ENCODE data around the gene DNMT3L.
"Not testable (repeated sequence)": the region's sequence is repeated elsewhere in the genome, so short reads cannot be mapped to it uniquely, and the experiment has no call there.

DNMT3L gene

DNA sequence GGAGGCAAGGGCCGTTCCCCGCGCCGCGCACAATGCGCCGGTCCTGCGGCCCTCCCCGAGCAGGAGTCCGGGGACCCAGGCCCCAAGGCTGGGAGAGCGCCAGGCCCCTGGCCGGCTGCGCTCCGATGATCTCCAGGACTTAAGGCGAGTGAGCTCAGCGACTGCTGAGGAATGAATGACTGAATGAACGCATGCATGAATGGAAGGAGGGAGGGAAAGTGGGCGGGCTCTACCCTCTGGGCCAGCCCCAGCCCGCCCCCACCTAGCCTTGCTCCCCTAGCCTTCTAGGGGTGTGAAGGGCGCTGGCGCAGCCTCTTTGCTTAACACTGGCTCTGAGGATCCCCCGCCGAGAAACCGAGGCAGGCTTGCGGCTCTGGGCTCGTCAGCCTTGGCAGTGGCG lies 20.4 kb downstream of the DNMT3L start:
- DNase-seq, result not testable (repeated sequence)

DNA sequence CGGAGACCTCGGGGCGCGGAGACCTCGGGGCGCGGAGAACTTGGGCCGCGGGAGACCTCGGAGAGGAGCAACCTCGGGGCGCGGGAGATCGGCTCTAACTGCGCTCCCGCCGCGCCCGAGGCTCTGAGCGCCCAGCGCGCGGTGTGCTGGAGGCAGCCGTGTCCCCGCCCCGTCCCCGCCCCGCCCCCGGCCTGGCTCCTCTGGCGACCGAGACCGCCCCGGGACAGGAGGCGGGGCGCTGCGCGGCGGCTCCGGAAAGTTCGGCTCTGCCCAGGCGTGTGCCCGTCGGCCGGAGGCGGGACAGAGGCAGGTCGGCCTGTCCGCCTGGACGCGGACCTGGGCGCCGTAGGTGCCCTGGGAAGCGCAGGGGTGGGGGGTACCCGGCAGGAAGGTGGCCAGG lies 20.9 kb downstream of the DNMT3L start, which contains the start of gene ICOSLG:
Gene ICOSLG (minus strand): TSS at position 102 of the 400 bp plus-strand sequence. CDS start 126 bp downstream, outside the sequence.
- not testable (repeated sequence) for DNase-seq

DNA sequence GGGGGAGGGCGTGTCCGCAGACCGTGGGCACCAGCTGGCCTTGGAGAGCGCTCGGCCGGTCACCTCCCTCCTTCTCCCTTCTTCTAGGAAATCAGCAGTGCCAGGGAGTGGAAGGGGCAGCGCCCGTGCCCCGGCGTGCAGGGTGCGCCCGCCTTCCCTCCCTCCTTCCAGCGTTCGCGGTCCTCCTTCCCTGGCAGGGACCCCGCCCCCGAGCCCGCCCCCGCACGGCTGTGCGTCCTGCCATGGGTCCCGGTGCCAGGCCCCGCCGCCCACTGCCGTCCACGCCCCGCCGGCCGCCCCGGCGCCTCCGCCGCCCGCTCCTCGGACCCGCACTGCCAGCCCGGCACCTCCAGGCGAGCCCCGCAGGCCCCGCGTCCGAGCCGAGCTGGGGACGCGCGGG lies 21.3 kb downstream of the DNMT3L start:
- not testable (repeated sequence) for DNase-seq

DNA sequence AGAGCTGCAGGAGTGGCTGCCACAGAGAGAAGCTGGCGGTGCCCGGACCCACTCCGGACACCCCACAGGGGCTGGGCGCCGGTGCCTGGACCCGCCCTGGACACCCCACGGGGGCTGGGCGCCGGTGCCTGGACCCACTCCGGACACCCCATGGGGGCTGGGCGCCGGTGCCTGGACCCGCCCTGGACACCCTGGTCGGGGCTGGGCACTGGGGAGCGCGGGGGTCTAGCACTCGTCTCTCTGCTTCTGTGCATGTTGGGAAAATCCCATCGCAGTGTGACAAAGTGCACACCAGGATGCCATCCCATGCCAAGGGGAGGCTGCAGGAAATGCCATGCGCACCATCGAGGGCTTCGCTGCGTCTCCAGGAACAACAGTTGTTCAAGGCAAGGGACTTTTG lies 32.1 kb downstream of the DNMT3L start:
- DNase-seq, result not testable (repeated sequence)

DNA sequence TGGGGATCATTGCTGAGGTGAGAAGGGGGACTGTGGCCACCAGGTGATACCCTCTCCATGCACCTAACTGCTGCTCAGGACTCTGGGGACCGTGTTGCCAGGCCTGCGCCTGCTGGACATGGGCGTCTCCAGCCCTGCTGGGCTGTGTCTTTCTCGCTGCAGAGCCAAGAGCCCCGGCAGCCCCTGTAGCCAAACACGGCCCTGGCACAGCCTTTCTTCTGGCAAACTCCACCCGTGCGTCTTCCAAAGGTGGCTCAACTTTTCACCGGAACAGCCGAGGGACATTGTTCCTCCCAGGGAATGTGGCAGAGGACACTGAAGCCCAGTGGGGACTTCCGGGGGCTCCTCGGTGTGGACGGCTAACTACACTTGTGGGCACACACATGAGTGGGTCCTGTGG lies 33.6 kb downstream of the DNMT3L start:
- not testable (repeated sequence) for DNase-seq

DNA sequence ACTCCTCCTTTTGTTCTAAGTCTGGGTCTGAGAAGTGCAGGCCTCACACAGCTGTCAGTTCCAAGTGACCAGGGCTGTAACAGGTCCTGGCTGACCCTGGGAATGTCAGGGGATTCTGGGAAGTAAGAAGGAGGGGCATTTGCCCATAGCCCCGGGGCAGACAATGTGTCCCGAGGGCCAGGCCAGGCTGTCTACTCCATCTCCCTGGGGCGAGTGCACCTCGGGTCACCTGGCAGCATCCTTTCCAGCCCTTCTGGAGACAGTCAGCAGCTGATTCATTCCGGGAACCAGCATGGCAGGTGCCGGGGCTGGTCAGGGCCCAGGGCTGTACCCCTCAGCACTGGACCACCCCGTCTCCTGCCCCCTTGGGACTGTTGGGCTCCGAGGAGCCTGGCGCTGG lies 34.1 kb downstream of the DNMT3L start:
- DNase-seq, result not testable (repeated sequence)

DNA sequence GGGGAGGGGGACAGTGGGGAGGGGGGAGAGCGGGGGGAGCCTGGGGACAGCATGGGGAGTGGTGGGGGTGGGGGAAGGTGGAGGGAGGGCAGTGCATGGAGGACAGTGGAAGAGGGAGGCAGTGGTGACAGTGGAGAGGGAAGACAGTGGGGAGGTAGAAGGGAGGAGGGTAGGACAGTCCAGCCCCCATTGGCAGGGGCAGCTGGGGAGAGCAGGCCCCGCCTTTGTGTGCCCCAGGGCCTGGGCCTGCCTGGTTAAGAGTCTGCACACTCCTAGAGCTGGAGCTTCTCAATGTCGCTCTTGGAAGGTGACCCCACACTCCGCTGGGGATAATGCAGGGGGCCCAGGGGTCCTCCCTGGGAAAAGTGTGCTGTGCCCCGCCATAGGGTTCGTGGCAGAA lies 36.1 kb downstream of the DNMT3L start:
- DNase-seq, result not testable (repeated sequence)

DNA sequence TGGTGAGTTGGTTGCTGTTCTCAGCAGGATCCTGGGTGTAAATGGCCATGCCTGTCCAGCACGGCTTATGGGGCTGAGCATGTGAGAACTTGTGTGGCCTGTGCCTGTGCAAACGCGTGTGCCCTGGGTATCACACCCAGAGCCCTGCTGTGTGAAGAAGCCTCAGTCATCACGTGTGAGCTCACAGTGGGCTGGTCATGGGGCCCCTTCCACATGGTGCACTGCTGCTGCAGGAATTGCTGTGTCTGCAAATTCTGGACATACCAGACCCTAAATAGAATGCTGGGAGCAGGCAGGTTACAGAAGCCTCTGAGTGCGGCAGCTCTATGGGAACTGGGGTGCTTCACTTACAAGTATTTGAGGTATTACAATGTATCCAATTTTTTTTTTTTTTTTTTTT lies 38.4 kb downstream of the DNMT3L start:
- DNase-seq, result not testable (repeated sequence)

DNA sequence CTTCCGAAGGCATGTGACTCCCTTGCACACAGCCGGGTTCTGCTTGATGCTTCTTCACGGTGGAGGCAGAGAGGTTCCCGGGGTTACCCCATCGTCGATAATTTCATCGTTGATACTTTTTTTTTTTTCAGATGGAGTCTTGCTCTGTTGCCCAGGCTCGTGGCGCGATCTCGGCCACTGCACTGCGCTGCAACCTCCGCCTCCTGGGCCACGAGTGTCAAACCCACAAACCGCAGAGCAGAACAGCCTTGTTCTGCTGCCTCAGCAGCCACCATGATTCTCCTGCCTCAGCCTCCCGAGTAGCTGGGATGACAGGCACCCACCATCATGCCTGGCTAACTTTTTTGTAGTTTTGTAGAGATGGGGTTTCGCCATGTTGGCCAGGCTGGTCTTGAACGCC lies 41.0 kb downstream of the DNMT3L start:
- DNase-seq, result not testable (repeated sequence)

DNA sequence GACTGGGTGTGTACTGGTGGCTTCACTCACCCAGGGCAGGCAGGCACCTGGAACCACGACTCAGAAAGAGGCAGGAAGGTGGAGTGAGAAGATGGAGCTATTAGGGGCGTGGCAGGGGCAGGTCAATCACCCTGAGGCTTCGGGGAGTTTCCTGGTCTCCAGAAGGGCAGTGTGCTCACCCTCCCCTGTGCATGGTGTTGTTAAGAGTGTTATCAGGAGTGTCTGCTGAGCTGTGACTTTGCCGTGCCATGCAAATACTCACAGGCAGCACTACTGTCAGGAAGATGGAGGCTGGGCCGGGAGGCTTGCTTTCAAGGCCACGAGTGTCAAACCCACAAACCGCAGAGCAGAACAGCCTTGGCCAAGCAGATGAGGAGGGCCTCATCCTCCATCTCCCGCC lies 43.2 kb downstream of the DNMT3L start:
- DNase-seq, result not testable (repeated sequence)

DNA sequence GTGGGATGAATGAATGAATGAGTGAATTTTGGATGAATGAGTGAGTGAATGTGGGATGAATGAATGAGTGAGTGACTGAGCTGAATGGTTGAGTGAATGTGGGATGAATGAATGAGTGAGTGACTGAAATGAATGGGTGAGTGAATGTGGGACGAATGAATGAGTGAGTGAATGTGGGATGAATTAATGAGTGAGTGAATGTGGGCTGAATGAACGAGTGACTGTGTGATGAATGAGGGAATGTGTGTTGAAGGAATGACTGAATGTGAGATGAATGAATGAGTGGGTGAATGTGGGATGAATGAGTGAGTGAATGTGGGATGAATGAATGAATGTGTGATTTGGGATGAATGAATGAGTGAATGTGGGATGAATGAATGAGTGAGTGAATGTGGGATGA lies 49.7 kb downstream of the DNMT3L start:
- not testable (repeated sequence) for DNase-seq

DNA sequence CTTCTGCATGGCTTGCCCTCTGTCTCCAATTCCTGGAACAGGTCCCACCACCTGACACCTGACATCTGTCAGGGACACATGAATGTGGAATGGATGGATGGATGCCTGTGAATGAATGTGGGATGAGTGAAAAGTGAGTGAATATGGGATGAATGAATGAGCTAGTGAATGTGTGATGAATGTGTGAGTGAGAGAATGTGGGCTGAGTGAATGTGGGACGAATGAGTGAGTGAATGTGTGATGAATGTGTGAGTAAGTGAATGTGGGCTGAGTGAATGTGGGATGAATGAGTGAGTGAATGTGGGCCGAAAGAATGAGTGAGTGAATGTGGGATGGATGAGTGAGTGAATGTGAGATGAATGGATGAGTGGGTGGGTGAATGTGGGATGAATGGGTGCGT lies 50.1 kb downstream of the DNMT3L start:
- not testable (repeated sequence) for DNase-seq

DNA sequence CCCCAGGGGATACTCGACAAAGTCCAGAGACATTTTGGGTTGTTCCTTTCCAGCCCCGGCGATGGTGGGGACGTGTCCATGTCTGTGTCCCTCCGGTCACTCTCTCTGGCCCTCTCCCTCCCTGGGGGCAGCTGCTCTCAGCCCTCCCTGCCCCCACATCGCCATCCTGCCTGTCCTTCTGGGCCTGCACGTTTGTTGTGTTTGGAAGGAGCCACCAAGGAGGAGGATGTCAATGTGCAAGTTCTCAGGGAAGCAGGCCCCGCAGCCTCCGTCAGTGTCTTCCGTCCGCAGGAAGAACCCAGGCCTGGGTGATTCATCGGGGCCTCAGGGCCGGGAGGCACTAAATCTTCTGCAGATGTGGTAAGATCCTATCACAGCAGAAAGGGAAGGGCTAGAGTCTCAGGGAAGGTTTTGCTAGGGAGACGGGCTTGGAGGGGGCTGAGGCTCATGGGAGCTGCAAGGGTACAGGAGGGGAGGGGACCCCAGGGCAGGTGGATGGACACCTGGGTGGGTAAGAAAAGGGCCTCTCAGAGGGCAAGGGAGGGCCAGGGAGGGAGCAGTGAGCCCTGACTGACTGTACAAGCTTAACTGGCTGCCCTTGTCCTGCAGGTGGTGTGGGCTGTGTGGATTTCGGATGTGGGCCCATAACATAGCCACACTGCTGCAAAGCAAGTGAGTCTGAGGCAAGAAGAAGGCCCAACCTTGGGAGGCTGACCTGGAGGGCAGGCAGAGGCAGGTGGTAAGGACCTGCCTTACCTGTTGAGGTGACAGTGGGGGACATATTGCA lies 53.6 kb downstream of the DNMT3L start:
- not testable (repeated sequence) for DNase-seq

DNA sequence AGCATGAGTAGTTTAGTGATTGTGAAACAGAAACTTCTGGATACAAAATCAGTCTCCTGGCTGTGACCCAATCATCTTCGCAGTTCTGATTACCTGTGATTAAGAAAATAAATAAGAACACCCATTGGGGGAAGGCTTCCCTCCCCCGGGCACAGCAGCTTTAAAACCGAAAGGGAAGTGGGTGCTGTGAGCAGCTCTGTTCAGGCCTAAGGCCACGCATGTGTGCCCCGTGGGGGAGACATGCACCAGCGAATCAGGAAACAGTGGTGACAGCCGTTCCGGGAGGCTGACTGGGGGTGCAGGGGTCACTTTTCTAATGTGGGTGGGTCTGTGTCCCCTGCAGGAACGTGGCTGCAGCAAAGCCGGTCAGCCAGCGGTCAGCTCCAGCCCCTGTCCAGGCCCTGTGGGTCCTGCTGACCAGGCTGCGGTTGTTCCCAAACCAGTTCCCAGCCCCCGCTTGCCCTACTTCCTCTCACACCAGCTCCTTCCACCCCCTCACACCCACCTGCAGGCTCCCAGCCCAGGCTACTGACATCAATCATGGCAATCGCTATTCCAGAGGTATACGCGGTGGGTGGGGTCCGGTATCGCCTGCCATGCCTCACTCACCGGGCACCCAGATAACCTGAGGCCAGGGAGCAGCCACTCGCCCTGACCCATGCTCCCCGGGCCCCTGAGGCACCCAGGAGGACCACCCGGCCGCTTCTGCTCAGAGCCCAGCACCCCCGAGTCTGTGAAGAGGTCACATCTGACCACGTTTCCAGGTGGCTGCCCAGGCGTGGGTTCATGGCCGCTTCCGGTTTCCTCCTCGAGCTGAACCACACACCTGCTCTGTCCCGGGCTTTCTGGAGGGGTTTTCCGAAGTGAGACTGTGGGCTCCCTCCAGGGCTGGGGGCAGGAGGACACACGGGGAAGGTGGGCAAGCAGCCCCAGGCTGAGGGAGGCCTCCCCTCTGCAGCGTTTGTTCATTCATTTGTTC lies 54.7 kb downstream of the DNMT3L start:
- not testable (repeated sequence) for DNase-seq

DNA sequence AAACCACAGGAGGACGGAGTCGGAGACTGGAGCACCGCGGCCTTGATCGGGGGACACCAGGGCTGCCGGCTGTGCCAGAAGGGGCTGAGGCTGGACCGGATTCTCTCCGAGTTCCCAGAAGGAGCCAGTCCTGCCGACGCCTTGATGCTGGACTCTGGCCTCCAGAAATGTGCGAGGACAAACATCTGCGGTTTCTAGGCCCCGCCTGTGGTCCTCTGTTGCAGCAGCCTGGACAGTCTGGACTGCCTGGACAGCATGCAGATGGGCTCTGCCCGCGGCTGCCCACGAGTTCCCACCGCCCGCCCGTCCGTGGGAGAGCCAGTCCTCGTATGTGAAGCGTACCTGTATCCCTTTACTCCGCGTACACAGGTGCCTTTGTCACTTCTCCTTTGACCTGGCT lies 55.5 kb downstream of the DNMT3L start:
- not testable (repeated sequence) for DNase-seq

DNA sequence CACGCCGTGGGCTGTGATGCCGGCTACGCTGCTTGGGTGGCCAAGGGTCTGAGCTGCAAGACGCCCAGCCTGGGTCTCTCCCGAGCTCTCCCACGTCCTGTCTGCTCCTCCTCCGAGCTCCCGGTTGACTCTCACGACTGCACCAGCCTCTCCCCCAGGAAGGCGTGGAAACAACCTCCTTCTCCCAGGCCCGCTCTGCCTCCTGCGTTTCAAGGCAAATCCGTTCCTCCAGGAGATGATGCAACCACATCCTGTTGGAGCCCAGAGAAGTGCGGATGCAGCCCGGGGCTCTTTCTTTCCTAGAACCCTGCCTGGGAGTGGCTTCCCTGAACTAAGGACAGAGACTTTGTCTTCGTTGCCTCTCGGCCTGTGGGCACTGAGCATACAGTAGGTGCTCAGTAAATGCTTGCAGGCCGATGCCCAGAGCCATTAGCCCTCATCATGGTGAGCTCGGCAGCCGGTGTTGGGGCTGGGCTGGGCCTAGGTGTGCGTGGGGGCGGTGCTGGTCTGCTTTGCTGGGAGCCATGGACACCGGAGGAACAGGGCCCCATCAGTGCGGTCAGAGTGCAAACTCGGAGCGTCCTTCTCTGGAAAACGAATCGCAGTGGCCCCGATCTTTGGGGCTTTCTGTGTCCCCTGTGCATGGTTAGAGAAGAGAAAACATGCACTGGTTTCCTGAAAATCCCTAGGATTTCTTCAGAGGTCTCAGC lies 59.0 kb downstream of the DNMT3L start:
- not testable (repeated sequence) for DNase-seq

DNA sequence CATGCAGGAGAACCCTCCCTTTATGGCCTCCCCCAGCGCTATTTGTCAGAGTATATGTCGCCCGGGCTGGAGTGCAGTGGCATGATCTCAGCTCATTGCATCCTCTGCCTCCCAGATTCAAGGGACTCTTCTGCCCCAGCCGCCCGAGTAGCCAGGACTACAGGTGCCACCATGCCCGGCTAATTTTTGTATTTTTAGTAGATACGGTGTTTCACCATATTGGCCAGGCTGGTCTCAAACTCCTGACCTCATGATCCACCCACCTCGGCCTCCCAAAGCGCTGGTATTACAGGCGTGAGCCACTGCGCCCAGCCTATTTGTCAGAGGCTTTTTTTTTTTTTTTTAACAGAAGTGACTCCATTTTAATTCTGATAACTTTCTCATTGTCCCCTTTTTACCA lies 61.7 kb downstream of the DNMT3L start:
- not testable (repeated sequence) for DNase-seq

DNA sequence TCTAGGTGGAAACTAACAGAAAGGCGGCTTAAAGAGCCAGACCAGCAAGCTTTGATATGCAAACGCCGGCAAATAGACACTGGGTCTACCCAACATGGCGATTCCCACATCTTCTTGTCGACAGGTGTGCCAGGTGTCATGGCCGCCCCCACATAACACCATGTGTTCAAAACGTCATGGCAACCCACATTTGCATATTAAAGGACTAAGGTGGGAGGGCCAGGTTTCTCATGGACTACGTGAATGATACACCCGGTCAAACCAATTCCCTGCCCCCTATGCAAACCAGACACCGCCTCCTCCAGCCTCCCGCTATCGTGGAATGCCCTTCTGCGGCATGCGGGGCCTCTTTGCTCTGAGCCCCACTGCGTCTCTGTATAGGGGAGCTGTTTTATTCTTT lies 62.2 kb downstream of the DNMT3L start:
- no peak for DNase-seq

DNA sequence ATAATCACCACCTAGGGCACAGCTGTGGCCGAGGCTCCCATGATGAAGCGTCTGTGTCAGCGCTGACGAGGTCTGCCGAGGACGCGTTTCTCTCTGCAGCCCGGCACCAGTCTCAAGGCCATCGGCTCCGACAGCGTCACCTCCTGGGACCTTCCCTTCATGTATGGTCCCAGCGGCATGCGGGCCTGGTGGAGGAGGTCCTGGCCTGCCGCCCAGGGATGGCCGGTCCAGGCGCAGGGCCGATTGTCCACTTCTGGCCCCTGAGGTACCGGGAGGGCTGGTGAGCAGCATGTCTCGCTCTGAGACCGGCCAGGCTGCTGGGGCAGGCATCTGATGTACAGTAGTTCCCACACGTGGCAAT lies 64.6 kb downstream of the DNMT3L start:
- not testable (repeated sequence) for DNase-seq

All from NCI-H1092 (cell line).